ENCODE measurements around the gene RTN4RL2.

The RTN4RL2 gene

DNA sequence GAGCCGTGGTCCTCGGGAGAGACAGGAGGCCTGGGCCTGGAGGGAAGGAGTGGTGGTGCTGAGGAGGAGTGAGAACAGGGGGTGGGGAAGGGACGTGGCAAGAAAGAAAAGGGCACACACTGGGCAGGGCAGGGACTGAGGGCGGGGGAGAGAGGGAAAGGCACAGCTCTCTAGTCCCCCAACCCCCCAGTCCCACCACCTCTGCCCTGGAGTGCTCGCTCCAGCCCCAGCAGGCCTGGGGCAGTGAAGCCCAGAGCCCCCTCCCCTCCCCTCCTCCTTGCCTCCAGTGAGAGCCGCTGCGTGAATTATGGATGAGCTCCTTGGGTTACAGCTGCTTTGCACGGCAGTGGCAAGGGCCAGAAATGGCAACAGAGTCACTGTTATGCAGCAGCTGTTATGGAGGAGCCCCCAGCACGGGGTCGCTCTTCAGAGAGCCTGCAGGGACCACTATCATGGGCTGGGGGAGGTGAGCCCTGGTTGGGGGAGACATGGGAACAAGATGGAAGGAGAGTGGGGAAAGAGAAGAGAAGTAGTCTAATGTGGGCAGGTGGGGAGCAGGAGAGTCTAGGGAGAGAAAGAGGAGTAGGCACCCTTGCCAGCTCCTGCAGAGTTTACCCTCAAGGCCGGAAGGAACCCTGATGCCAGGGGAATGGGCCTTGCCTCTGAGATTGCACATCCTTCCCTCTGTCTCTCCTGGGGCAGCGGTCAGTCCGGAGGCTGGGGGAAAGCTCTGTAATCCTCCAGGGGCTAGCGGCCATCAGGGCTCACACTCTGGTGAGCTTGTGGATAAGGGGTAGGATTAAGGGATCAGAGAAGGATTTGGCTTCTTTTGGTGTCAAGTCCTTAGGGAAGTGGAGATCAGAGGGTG, 3.6 kb downstream of the RTN4RL2 start:
- DNase-seq: no peak

GRCh38 chr11:57464539-57465181, 4.3 kb downstream of the RTN4RL2 start:
- no peak for DNase-seq

DNA sequence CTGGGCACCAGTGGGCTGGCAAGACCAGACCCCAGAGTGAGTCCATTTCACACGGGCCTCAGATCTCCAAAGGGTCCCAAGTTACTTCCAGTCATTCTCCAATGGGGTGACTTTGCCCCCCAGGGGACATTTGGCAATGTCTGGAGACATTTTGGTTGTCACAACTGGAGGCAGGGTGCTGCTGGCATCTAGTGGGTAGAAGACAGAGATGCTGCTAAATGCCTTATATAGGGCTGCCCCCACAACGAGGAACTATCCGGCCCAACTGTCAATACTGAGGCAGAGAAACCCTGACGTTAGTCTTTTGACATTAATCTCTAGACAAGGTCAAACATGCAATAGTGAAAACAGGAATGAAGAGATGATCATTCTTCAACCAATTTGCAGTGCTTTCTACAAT, 6.4 kb downstream of the RTN4RL2 start:
- no peak for DNase-seq

- DNase-seq: no peak
These were observed 7.3 kb downstream of the RTN4RL2 start for GRCh38 chr11:57467508-57468157.

- no peak for DNase-seq
These were observed 7.9 kb downstream of the RTN4RL2 start for GRCh38 chr11:57468276-57468675.

DNA sequence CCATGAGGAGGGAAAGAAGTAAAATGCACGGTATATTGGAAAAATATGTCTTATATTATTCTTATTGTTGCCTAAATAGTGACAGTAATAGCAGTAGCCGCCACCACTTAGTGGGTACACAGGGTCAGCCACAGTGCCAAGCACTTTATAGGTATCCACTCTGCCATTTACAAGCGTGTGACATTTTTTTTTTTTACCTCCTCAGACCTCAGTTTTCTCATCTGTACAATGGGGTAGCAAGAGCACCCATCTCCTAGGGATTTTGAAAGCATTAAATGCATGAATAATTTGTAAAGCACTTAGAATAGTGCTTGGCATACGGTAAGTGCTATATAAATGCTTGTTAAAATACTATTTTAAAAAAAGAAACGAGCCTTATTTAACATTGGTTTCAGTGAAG, 8.9 kb downstream of the RTN4RL2 start:
- no peak for DNase-seq

DNA sequence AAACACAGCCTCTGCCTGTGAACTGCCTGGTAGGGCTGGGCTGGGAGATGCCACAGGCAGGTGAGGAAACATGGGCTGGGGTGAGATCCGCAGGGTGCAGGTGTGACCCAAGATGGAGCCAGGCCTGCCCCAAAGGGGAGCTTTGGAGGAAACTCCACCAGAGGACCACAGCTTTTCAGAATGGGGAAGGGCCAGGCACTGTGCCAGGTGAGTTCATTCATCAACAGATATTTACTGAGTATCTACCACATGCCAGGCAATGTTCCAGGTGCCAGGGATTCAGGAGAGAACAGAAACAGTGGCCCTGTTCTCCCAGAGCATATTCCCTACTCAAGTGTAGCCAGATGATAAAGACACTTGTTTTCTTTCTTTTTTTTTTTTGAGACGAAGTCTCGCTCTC, 11.2 kb downstream of the RTN4RL2 start:
- DNase-seq: no peak

DNA sequence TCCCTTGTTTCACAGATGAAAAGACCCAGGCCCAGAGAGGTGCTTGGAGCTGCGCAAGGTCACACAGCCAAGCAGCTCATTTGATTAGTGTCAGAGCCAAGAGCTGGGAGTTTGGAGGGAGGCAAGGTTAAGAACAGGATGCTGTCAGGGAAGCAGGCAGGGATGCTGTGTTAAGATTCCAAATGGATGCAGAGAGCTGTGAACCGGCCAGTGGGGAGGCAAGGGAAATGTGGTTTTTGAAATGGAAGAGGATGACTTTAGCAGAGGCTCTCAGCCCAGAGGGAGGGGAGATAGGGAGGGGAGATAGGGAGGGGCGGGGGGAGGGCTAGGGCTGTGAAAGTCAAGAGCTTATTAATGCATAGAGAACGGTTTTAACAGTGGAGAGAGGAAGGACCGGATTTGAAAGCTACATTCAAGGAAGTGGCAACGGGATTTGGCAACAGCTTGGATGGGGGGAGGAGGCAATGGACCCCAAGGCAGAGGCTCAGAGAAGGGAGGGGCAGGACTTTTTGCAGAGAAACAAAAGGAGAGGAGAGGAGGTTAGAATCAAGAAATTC, 13.0 kb downstream of the RTN4RL2 start:
- DNase-seq: no peak

- DNase-seq: no peak
These were observed 13.9 kb downstream of the RTN4RL2 start for GRCh38 chr11:57474017-57474802.

DNA sequence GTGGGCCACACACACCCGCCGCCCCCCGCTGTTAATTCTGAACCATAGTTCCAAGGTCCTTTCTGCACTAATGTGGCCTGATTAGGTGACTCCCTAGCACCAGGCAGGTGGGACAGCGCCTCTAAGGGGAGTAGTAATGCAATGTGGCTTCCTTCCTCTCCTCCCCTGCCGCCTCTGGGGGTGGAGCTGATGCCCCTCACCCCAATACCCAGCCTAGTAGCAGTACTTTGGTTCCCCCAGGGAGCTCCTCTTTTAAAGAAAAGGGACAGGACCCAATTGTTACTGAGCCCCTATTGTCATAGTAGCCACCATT, 14.4 kb downstream of the RTN4RL2 start:
- DNase-seq: no peak

GRCh38 chr11:57475191-57475590, 14.9 kb downstream of the RTN4RL2 start:
- no peak for DNase-seq

DNA sequence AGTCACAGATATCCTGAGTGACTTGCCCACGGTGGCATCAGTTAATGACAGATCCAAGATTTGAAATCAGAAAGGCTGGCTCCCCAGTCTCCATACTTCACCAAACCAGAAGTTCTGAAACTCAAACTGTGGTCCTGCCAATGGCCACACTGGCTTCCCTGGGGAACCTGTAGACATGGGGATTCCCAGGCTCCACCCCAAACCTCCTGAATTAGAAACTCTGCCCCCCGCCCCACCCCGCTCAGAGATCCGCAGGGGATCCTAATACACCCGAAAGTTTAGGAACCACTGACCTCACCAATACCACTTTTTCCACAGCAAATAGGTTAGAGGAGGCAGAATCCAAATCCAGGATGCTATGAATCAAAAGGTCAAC, 15.3 kb downstream of the RTN4RL2 start:
- no peak for DNase-seq

GRCh38 chr11:57476047-57476756, 15.9 kb downstream of the RTN4RL2 start:
- peak; percentile 15 for DNase-seq

- no peak for DNase-seq
These were observed 16.6 kb downstream of the RTN4RL2 start for GRCh38 chr11:57476757-57477506.

GRCh38 chr11:57477507-57478189, 17.3 kb downstream of the RTN4RL2 start:
- no peak for DNase-seq

DNA sequence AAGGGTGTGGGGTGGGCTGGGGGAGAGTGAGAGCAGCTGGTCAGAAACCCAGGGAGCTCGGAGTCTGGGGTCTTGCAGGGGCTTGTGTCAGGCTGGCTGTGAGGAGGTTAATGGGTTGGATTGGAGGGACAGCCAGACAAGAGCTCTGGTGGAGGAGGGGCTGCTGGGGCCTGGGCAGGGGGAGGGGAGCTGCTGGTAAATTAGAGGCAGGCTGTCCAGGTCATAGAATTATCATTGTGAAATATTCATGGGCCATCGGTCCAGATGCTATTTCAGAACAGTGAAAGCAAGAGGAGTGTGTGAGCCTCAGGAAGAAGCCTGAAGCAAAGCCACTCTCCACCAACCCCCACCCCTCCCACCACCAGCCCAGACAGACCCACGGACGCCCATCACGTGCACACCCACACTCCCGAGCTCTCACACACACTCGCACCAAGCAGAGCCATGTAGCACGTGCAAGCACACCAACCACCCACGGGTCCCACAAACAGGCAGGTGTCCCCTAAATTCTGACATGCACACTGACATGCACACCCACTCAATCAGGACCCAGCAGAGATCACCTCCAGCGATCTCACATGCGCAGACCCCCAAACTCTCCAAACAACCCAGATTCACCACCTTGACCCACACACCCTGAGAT, 18.8 kb downstream of the RTN4RL2 start:
- DNase-seq: no peak

DNA sequence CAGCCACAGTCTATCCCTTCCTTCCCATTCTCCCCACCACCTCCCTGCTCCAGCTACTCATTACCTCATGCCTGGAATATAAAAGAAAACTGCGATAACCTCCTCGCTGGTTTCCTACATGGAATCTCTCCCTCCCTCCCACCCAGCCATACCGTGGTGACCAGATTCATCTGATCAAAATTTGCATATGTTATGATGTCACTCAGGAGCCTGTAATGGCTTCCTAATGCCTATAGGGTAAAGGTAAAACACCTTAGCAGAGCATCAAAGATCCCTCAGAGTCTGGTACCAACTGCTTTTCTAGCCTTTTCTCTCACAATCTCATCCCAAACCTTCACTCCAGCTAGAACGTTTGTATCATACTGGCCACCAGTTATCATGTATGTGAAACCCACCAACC, 19.6 kb downstream of the RTN4RL2 start:
- DNase-seq: no peak

DNA sequence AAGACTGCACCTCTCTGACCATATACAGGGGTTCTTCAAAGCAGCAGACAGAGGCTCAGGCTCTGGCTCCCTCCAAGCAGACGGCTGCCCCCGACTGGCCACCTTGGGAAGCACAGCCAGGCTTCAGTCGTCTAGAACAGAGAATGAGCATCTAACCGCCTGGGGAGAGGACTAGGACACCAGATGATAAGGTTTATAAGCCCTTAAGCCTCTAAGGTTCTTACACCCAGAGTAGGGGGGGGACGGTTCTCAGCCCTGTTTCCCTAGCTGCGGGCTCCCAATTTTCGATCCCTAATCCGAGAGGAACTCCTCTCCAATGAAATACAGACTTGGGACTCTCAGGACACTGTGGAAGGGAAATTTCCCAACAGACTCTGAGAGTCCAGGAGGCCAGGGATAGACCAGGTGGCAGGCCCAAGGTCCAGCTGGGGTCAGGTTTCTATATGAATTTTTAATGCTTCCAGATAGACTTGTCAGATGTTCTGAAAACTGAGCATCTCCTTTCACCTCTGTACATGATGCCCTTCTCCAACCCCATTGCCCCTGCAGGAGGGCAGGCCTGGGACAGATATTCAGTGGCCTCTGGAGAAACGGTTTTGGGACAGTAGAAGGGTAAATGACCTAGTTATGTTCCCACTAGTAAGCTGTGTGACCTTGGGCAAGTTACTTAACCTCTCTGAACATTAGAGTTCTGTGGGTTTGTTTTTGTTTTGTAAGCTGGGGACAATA, 20.2 kb downstream of the RTN4RL2 start:
- DNase-seq: peak; percentile 21

DNA sequence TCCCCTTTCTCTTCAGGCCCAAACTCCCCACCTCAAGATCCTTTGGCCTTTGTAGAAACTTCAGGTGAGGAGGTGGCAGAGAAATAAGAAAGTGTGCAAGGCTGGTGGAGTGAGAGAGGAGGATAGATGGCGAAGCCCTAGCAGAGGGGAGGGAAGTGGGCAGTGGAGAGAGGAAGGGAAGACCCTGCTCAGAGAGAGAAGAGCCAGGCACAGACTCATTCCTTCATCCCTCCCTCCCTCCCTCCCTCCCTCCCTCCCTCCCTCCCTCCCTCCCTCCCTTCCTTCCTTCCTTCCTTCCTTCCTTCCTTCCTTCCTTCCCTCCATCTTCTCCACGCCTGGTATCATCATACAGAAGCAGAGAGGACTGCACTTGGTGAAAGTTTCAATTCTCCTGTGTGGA, 21.0 kb downstream of the RTN4RL2 start:
- DNase-seq: no peak
